GM21381 (cell line): Measurements from ENCODE around the gene DOLPP1.
A peak's percentile ranks its signal among the peaks of the same experiment; 100 is the strongest.
"Not testable (repeated sequence)": the region's sequence is repeated elsewhere in the genome, so short reads cannot be mapped to it uniquely, and the experiment has no call there.

Experiments
- ATAC-seq: cut with Tn5 transposase; IDR thresholded peaks from one replicate; pipeline ENCODE4 v1.9.1; 2021; ENCODE audit warnings: mild to moderate bottlenecking, moderate library complexity; ENCODE audit not compliant: unreplicated experiment

DOLPP1 gene

GRCh38 chr9:129109952-129110739, 29.2 kb downstream of the DOLPP1 start:
- ATAC-seq, result no peak

GRCh38 chr9:129110740-129111527, 30.0 kb downstream of the DOLPP1 start, which contains the start of the genes CRAT and PTPA:
CRAT (minus strand) TSS chr9:129110793; CDS start chr9:129110509, 284 bp downstream.
PTPA (plus strand) TSS chr9:129111415; CDS start chr9:129111601, 186 bp downstream.
- peak; percentile 82 for ATAC-seq

DNA sequence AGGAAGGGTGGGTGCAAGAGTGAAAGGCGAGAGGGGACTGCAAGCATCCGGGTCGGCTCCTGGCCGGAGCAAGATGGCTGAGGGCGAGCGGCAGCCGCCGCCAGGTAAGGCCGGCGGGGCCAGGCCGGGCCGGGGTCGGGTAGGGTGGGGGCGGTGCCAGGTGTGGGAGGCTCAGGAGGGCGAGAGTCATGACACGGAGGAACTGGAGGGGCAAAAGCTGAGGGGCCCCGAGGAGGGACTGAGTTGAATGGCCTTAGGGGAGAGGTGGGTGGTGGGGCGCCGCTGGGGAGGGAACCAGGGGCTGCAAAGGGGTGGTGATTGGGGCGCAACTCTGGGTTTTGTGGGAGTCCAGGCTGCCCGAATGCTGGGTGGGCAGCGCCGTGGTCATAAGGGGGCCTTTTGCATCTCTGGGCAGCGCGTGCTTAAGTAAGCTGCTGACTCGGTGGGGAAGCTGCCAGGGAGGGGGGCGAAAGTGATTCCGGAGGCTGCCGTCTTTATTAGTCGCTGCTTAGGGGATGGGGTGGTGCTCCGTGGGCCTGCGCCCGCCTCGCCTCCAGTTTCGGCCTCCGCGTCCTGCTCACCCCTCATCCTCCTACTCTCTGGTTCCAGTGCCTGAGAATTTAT, 30.7 kb downstream of the DOLPP1 start:
- peak; percentile 28 for ATAC-seq

DNA sequence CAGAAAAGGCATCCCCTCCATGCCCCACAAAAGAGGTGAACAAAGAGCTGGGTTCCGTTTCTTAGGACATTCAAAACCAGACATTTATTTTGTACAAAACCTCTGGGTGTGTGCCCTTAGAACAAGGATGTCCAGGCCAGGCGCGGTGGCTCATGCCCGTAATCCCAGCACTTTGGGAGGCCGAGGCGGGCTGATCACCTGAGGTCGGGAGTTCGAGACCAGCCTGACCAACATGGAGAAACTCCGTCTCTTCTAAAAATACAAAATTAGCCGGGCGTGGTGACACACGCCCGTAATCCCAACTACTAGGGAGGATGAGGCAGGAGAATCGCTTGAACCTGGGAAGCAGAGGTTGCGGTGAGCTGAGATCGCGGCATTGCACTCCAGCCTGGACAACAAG, 31.6 kb downstream of the DOLPP1 start:
- ATAC-seq, result not testable (repeated sequence)

- no peak for ATAC-seq
These were observed 32.9 kb downstream of the DOLPP1 start for GRCh38 chr9:129113645-129114304.

DNA sequence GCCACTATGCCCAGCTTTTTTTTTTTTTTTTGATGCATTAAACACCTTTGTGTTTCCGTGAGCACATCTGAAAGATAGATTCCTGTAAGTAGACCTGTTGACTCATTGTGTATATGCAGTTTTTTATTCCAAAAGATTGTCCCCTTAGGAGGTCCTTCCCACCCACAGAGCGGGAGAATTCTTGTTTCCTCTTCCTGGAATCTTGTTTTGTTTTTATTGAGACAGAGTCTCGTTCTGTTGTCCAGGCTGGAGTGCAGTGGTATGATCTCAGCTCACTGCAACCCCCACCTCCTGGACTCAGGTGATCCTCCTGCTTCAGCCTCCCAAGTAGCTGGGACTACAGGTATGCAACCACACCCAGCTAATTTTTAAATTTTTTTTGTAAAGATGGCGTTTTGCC, 37.9 kb downstream of the DOLPP1 start:
- no peak for ATAC-seq

- ATAC-seq, result no peak
These were observed 40.6 kb downstream of the DOLPP1 start for GRCh38 chr9:129121483-129121882.

DNA sequence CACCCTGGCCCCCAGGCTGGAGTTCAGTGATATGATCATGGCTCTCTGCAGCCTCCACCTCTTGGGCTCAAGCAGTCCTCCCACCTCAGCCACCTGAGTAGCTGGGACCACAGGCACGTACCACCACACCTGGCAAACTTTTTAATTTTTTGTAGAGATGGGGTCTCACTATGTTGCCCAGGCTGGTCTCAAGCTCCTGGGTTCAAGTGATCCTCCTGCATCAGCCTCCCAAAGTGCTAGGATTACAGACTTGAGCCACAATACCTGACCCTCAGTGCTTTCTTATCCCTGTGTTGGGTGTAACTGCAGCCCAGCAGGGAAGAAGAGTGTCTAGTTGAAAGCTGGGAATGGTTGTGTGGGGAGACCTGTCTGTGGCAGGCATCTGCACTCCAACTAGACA, 41.2 kb downstream of the DOLPP1 start:
- ATAC-seq, result no peak

- not testable (repeated sequence) for ATAC-seq
These were observed 42.1 kb downstream of the DOLPP1 start for GRCh38 chr9:129122976-129123375.

GRCh38 chr9:129124506-129125069, 43.7 kb downstream of the DOLPP1 start:
- ATAC-seq, result no peak

DNA sequence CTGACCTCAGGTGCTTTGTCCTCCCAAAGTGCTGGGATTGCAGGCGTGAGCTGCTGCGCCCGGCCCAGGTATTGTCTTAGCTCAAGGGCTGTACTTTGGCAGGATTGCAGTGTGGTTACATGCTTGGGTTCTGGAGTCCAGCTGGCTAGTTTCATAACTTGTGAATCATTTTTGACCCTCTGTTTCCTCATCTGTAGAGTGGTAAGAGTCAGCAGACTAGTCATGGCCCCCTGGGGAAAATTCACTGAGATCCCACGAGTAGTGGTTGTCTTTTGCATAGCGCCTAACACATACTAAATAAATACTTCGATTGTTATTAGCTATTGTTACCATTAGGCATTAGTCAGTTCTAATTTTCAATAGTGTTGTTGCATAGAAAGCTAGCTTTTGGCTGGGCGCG, 44.6 kb downstream of the DOLPP1 start:
- ATAC-seq, result no peak

DNA sequence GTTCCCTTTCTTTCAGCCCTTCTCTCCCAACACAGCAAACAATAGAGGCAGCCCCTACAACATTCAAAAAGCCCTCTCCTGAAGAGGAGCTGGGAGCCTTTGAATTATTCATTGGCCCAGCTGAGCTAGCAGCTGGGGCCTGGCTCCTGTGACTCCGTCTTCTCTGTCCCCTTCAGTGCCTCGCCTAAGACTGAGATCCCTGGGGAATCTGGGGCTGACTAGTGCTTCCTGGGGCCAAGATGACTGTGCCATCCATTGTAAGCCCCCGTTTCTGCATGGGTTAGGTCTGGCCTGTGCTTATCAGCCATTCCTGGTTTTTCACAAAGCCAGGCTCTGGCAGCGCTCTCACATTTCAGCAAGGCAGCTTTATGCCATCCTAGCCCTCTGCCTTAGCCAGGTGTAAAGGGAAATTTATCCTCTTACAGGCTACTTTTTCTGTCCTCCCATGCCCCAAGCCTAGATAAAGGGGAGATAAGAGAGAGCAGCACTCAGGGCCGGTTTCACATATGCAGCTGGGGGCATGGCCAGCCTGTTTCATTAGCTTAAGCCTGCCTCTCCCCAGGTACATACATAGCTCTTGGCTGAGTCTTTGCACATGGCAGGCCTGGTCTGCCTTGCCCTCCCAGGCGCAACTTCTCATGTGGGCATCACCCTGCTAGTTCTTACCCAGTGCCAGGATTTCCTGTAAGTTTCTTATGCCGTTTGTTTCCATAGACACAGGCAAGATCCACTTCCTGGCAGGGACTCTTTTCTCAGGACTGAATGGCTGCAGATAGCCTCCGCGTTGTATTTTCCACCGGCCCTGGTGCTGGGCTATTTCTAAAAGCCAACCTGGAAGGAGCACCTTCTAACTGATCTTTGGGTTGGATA, 46.1 kb downstream of the DOLPP1 start:
- ATAC-seq, result no peak

GRCh38 chr9:129128689-129129088, 47.8 kb downstream of the DOLPP1 start:
- ATAC-seq, result no peak

GRCh38 chr9:129130271-129130670, 49.4 kb downstream of the DOLPP1 start:
- ATAC-seq, result not testable (repeated sequence)

GRCh38 chr9:129130791-129131190, 49.9 kb downstream of the DOLPP1 start:
- no peak for ATAC-seq

DNA sequence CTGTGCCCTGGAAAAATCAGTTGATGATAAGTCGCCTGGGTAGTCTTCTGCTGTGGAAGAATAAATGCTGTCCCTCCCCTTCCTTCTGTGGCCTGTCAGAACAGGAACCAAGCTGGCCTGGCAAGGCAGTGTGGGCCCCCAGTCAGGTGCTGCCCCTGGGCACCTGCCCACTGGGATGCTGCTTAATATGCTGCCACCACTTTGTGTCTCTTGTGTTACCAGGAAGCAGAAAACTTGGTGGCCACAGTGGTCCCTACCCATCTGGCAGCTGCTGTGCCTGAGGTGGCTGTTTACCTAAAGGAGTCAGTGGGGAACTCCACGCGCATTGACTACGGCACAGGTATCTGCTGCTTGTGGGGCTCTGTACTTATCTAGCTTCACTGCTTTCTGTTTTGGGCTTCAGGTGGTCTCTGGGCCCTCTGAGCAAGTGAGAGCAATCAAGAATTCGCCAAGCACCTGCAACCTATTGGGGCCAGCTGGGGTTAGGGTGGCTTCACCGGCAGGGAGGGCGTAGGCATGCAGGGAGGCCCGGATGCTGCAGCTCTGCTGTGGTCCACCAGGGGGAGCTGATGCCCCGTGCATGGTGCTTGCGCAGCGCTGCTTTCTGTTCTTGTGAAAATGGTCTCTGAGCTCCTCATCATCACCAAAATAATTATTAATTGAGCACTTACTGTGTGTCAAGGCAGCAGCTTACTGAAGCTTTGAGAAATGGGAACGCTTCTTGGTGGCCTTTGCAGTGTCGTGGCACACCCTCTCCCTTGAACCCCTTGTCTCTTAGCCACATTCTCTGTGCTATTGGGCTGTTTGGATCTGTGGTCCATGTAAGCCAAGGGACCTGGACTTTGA, 50.6 kb downstream of the DOLPP1 start:
- ATAC-seq, result no peak

DNA sequence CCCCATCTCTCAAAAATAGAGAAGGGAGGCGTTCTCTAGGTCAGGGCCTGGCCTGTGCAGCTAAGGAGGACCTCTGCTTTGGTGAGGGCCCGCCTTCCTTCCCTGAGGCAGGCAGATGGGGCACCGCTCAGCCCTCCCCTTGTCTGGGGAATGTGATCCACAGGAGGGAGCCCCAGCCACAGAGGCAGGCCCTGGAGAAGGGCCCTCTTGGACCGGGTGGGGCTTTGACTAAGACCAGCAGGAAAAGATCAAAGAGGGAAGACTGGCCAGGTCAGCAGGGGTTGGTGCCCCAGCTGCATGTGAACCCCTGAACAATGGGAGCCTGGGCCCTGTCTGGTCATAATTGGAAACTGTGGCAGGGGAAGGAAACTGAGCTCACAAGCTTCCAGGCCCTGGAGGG, 52.2 kb downstream of the DOLPP1 start:
- no peak for ATAC-seq

DNA sequence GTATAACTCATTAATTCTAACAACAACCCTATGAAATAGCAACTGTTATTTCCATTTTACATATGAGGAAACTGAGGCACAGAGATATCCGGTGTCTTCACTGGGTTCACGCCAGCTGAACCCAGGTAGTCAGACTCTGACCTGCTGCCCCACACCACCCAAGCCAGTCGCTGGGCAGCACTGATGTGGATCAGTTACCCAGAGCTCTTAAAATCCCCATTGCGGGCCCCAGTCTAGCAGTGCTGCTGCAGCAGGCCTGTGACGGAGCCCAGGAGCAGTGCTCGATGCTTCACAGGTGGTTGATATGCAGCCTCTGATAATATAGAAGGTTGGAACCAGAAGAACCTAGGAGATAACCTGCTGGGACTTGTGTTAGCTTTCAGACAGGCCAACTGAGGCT, 54.6 kb downstream of the DOLPP1 start:
- ATAC-seq, result no peak
